NCI-H774 (cell line): Measurements from ENCODE around the gene NPHP1.
A peak's percentile ranks its signal among the peaks of the same experiment; 100 is the strongest.
"Not testable (repeated sequence)": the region's sequence is repeated elsewhere in the genome, so short reads cannot be mapped to it uniquely, and the experiment has no call there.

Source experiments
- DNase-seq: peaks from one replicate; lab custom pipeline; 2025; lab: John Stamatoyannopoulos, UW

NPHP1 gene

GRCh38 chr2:110204408-110205385, at the start of gene NPHP1:
TSS of gene NPHP1 (minus strand) at chr2:110205013. CDS start at chr2:110204968, 45 bp downstream.
- peak; percentile 80 for DNase-seq

DNA sequence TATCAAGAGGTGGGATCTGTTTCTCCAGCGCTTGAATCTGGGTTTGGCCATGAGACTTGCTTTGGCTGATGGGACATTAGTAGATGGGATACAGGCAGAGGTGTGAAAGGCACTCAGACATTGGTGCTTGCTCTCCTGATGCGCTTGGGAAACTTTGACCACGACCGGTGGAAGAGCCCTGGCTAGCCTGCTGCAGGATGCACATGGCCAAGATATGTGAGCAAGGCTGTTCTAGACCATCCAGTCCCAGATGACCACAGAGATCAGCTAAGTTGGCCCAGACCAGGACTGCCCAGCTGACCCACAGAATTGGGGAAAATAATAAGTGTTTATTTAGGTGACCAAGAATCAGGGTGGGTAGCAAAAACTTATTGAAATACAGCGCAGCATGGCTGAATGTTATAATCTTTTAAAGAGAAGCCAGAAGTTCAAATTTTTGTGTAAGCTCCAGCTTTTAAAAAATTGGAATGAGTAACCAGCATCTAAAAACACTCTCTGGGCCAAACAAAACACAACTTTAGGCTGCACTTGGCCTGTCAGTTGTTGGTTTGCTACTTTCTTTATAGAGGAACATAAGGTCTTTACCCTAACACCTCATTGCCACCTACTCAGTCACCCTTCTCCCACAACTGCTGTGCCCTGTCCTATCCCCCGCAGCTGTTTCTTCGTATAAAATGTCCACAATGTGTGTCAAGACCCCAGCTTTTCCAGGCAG, 43.4 kb upstream of the NPHP1 start:
- DNase-seq, result not testable (repeated sequence)

DNA sequence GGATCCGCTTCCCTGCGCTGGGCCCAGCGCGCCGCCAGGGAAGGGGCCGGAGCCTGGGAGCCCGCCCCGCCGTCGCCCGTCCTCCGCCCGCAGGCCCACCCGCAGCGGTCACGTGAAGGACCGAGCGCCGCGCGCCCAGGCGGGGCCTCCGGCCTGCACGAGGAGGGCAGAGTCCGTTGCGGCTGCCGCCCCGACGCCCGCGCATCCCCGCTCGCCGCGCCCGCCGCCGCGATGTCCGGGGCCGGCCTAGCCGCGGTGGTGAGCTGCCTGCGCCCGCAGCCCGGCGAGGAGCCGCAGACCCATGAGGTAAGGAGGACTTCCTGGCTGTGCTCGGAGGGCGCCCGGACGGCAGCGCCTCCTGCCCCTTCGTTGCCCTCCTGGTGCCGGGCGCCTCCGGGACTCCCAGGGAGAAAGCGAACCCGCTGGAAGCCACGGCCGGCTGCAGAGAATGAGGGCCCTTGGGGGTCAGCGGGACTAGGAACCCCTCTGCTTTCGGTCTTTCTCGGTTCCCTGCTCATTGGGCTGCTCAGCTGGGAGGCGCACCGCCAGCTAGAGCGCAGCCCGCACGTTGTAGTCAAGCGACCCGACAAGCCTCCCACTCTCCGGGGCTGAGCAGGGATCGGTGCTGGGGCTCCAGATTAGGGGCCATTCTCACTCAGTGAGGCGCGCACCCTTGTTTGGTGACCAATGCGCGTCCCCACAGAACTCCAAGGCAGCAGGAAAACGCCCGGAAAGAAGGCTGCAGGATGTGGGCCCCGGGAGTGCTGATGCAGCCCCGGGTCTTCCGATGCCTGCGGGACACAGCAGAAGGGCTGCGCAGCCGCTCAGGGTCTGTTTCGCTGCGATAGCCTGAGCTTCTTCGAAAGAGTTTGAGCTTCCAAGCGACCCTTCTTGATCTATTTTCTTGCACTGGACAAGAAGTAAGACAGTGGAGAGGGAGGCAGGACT, 40.9 kb upstream of the NPHP1 start:
- not testable (repeated sequence) for DNase-seq

- DNase-seq, result not testable (repeated sequence)
These were observed 38.5 kb upstream of the NPHP1 start for GRCh38 chr2:110243283-110243682.

GRCh38 chr2:110234514-110234913, 29.7 kb upstream of the NPHP1 start:
- not testable (repeated sequence) for DNase-seq

- DNase-seq, result not testable (repeated sequence)
These were observed 25.1 kb upstream of the NPHP1 start for GRCh38 chr2:110229886-110230285.

DNA sequence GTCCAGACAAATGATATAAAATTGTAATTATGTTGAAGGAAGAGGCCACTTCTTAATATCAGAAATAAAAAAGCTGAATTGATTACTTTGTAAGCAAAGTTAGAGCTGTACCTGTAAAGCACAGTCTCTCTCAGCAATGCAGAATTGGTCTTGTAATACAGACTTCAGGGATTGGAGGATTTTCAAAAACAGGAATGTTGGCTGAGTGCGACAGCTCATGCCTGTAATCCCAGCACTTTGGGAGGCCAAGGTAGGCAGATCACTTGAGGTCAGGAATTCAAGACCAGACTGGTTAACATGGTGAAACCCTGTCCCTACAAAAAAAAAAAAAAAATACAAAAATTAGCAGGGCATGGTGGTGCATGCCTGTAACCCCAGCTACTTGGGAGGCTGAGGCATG, 17.8 kb upstream of the NPHP1 start:
- DNase-seq, result not testable (repeated sequence)

DNA sequence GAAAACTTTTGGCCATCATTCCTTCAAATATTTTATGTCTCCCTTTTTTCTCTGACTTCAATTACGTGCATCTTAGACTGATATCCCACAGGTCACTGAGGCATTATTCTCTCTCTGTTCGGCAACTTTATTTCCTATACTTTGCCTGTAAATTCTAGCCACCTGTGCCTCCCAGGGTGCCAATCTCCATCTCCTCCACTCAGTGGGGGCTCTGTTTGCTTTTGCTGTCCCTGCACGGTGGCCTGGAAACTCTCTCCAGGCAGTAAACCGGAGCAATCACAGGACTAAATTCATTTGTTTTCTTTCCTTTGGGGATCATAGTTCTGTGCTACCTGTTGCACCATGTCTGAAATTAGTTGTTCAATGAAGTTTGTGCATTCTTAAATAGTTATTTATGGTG, 17.1 kb upstream of the NPHP1 start:
- no peak for DNase-seq

DNA sequence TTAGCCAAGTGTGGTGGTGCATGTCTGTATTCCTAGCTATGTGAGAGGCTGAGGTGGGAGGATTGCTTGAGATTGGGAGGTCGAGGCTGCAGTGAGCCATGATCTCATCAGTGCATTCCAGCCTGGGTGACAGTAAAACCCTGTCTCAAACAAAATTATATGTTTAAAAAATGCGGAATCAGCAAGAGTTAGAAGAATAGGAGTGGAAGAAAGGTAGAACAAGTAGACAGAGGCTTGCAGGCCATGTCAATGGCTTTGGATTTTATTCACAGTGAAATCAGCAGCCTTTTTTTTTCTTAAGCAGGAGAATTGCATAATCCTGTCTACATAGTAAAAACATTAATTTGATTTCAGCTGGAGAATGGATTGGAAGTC, 15.4 kb upstream of the NPHP1 start:
- no peak for DNase-seq

GRCh38 chr2:110219496-110220189, 14.8 kb upstream of the NPHP1 start:
- no peak for DNase-seq

DNA sequence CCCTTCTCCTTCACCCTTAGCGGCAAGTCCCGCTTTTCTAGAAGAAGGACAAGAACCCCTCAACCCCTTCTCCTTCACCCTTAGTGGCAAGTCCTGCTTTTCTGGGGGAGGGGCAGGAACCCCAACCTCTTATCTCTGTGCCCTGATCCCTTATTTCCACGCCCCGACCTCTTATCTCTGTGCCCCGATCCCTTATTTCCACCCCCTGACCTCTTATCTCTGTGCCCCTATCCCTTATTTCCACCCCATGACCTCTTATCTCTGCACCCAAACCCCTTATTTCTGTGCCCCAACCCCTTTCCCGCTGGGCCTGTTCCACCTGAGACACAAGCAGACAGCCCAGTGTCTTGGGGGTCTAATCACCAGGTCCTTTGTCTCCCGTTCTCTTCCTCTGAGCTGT, 14.1 kb upstream of the NPHP1 start:
- not testable (repeated sequence) for DNase-seq

- DNase-seq, result no peak
These were observed 12.0 kb upstream of the NPHP1 start for GRCh38 chr2:110216803-110217202.

DNA sequence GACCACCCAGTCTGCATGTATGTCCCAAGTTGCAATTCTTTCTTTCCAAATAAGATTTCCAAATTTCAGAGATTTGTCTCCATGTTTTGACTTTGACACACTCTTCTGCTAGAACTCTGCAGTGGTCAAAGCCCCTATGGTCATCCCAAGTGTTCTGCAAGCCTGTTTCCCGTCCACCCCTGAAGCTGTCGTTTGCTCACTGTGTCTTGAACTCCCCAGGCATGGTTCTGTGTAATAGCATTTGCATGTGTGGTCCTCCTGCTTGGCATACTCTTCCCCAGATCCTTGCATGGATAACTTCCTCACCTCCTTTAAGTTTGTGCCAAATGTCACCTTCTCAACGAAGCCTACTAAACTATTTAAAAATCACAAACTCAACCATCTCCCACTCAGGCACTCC, 11.4 kb upstream of the NPHP1 start:
- no peak for DNase-seq

- DNase-seq, result no peak
These were observed 10.8 kb upstream of the NPHP1 start for GRCh38 chr2:110215566-110216158.

- DNase-seq, result no peak
These were observed 10.3 kb upstream of the NPHP1 start for GRCh38 chr2:110215091-110215490.

DNA sequence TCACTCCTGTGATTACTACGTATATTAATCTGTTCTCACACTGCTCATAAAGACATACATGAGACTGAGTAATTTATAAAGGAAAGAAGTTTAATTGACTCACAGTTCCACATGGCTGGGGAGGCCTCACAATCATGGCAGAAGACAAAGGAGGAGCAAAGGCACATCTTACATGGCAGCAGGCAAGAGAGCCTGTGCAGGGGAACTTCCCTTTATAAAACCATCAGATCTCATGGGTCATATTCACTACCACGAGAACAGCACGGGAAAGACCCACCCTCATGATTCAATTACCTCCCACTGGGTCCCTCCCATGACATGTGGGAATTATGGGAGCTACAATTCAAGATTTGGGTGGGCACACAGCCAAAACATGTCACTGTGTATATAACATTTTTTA, 8.7 kb upstream of the NPHP1 start:
- DNase-seq, result not testable (repeated sequence)

GRCh38 chr2:110211938-110212858, 7.4 kb upstream of the NPHP1 start, which contains the start of gene MTLN:
TSS of gene MTLN (minus strand) at chr2:110212547. CDS start at chr2:110212525, 22 bp downstream.
- DNase-seq, result peak; percentile 65

DNA sequence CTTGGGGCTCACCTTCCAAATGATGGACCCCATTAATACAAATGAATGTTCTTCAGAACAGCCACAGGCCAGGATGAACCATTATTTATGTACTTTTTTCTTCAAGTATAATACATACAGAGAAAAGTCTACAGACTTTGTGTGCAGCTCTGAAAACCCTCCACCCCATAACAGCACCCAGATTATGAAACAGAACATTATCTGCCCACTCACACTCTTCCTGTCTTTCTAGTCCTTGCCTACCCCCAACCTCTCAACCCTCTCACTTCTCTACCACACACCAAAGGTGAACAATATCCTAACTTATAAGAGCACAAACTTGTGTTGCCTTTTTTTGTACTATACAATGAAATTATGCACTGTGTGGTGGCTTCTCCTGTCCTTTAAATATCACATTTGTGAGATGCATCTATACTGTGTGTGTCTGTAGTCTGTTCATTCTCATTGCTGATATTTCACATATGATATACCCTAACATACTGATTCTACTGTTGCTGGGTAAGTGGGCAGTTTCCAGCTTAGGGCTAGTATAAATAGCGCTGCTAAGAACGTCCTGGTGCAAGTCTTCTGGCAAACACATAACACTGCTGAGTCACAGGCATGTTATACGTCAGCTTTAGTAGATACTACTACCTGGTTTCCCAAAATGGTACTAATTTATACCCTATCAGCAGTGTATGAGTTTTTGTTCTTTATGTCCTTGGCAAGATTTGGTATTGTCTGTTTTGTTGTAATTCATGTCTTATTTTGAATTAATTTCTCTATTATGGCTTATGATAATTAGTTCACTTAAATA, 1.0 kb upstream of the NPHP1 start:
- no peak for DNase-seq

- no peak for DNase-seq
These were observed 6.8 kb downstream of the NPHP1 start for GRCh38 chr2:110198016-110198415.
